ENCODE results near the gene SYNDIG1.

SYNDIG1 gene

GRCh38 chr20:24472426-24472825, 3.0 kb downstream of the SYNDIG1 start:
- no peak overlapping the region for H3K4me3 Mint-ChIP-seq
- no peaks in the 10 kb centered on the region for H3K9me3 Mint-ChIP-seq
- H3K27ac Mint-ChIP-seq, result no peak overlapping the region
- peaks cover 0 to 8% of the 10 kb centered on the region in 2 donors for H3K4me1 Mint-ChIP-seq
- ATAC-seq (replicated peaks) (no peak), DNase-seq (no peak)
- no peaks in the 10 kb centered on the region for H3K36me3 Mint-ChIP-seq
- H3K27me3 Mint-ChIP-seq, result peaks cover 52 to 55% of the 10 kb centered on the region in 2 donors

- H3K4me1 Mint-ChIP-seq, result peaks cover 0 to 8% of the 10 kb centered on the region in 2 donors
- peaks cover 40 to 43% of the 10 kb centered on the region in 2 donors for H3K27me3 Mint-ChIP-seq
- H3K27ac Mint-ChIP-seq, result no peak overlapping the region
- DNase-seq (no peak), ATAC-seq (replicated peaks) (no peak)
- no peaks in the 10 kb centered on the region for H3K9me3 Mint-ChIP-seq
- no peak overlapping the region for H3K4me3 Mint-ChIP-seq
- H3K36me3 Mint-ChIP-seq, result no peaks in the 10 kb centered on the region
Measured at GRCh38 chr20:24473435-24474223, 4.2 kb downstream of the SYNDIG1 start.

GRCh38 chr20:24477831-24478547, 8.6 kb downstream of the SYNDIG1 start:
- Mint-ChIP-seq H3K9me3 (no peaks in the 10 kb centered on the region), H3K27ac (no peak overlapping the region), H3K4me1 (no peaks in the 10 kb centered on the region), H3K4me3 (no peak overlapping the region), H3K36me3 (no peaks in the 10 kb centered on the region), H3K27me3 (peaks cover 24 to 32% of the 10 kb centered on the region in 2 donors)
- no peak for ATAC-seq (replicated peaks)
- DNase-seq, result no peak

GRCh38 chr20:24478584-24478983, 9.2 kb downstream of the SYNDIG1 start:
- H3K9me3 Mint-ChIP-seq, result no peaks in the 10 kb centered on the region
- no peaks in the 10 kb centered on the region for H3K4me1 Mint-ChIP-seq
- H3K27me3 Mint-ChIP-seq, result peaks cover 22 to 29% of the 10 kb centered on the region in 2 donors
- ATAC-seq (replicated peaks) (no peak), DNase-seq (no peak)
- no peak overlapping the region for H3K4me3 Mint-ChIP-seq
- H3K27ac Mint-ChIP-seq, result no peak overlapping the region
- H3K36me3 Mint-ChIP-seq, result no peaks in the 10 kb centered on the region

GRCh38 chr20:24479106-24479505, 9.7 kb downstream of the SYNDIG1 start:
- Mint-ChIP-seq H3K4me3 (no peak overlapping the region), H3K4me1 (no peaks in the 10 kb centered on the region), H3K9me3 (no peaks in the 10 kb centered on the region), H3K27me3 (peaks cover 18 to 28% of the 10 kb centered on the region in 2 donors), H3K27ac (no peak overlapping the region), H3K36me3 (no peaks in the 10 kb centered on the region)
- DNase-seq (no peak), ATAC-seq (replicated peaks) (no peak)

GRCh38 chr20:24479595-24479994, 10.2 kb downstream of the SYNDIG1 start:
- DNase-seq (no peak), ATAC-seq (replicated peaks) (no peak)
- peaks cover 15 to 25% of the 10 kb centered on the region in 2 donors for H3K27me3 Mint-ChIP-seq
- no peaks in the 10 kb centered on the region for H3K4me1 Mint-ChIP-seq
- H3K36me3 Mint-ChIP-seq, result no peaks in the 10 kb centered on the region
- H3K27ac Mint-ChIP-seq, result no peak overlapping the region
- no peak overlapping the region for H3K4me3 Mint-ChIP-seq
- no peaks in the 10 kb centered on the region for H3K9me3 Mint-ChIP-seq

- Mint-ChIP-seq H3K4me3 (no peak overlapping the region), H3K36me3 (no peaks in the 10 kb centered on the region)
Measured at GRCh38 chr20:24480509-24480908, 11.1 kb downstream of the SYNDIG1 start.

GRCh38 chr20:24481173-24481572, 11.7 kb downstream of the SYNDIG1 start:
- ATAC-seq (replicated peaks), result no peak
- Mint-ChIP-seq H3K27ac (no peak overlapping the region), H3K4me3 (no peak overlapping the region), H3K9me3 (no peaks in the 10 kb centered on the region), H3K27me3 (peaks cover 19 to 20% of the 10 kb centered on the region in 2 donors), H3K36me3 (no peaks in the 10 kb centered on the region), H3K4me1 (no peaks in the 10 kb centered on the region)
- no peak for DNase-seq

More at GRCh38 chr20:24480509-24480908, 11.1 kb downstream of the SYNDIG1 start:
- ATAC-seq (replicated peaks) (no peak), DNase-seq (no peak)
- Mint-ChIP-seq H3K9me3 (no peaks in the 10 kb centered on the region), H3K27me3 (peaks cover 15 to 19% of the 10 kb centered on the region in 2 donors), H3K4me1 (no peaks in the 10 kb centered on the region), H3K27ac (no peak overlapping the region)

GRCh38 chr20:24483435-24484080, 14.1 kb downstream of the SYNDIG1 start:
- Mint-ChIP-seq H3K4me3 (no peak overlapping the region), H3K27me3 (peaks cover 19 to 21% of the 10 kb centered on the region in 2 donors), H3K27ac (no peak overlapping the region), H3K4me1 (no peaks in the 10 kb centered on the region), H3K36me3 (no peaks in the 10 kb centered on the region), H3K9me3 (no peaks in the 10 kb centered on the region)
- ATAC-seq (replicated peaks), result no peak
- DNase-seq, result no peak

- no peaks in the 10 kb centered on the region for H3K9me3 Mint-ChIP-seq
- no peaks in the 10 kb centered on the region for H3K4me1 Mint-ChIP-seq
- DNase-seq (no peak), ATAC-seq (replicated peaks) (no peak)
- no peak overlapping the region for H3K27ac Mint-ChIP-seq
- H3K4me3 Mint-ChIP-seq, result no peak overlapping the region
- H3K27me3 Mint-ChIP-seq, result peaks cover 19 to 21% of the 10 kb centered on the region in 2 donors
- no peaks in the 10 kb centered on the region for H3K36me3 Mint-ChIP-seq
Measured at GRCh38 chr20:24484081-24484450, 14.6 kb downstream of the SYNDIG1 start.

- Mint-ChIP-seq H3K9me3 (no peaks in the 10 kb centered on the region), H3K4me1 (no peaks in the 10 kb centered on the region), H3K36me3 (no peaks in the 10 kb centered on the region), H3K27ac (no peak overlapping the region), H3K27me3 (peaks cover 5 to 15% of the 10 kb centered on the region in 2 donors), H3K4me3 (no peak overlapping the region)
- no peak for DNase-seq
- no peak for ATAC-seq (replicated peaks)
Measured at GRCh38 chr20:24485981-24486380, 16.6 kb downstream of the SYNDIG1 start.

- H3K4me3 Mint-ChIP-seq, result no peak overlapping the region
- no peak for ATAC-seq (replicated peaks)
- H3K36me3 Mint-ChIP-seq, result no peaks in the 10 kb centered on the region
- H3K27me3 Mint-ChIP-seq, result peaks cover 5 to 11% of the 10 kb centered on the region in 2 donors
- no peaks in the 10 kb centered on the region for H3K4me1 Mint-ChIP-seq
- no peak overlapping the region for H3K27ac Mint-ChIP-seq
- no peaks in the 10 kb centered on the region for H3K9me3 Mint-ChIP-seq
- no peak for DNase-seq
Measured at GRCh38 chr20:24487240-24487639, 17.8 kb downstream of the SYNDIG1 start.

- Mint-ChIP-seq H3K4me1 (no peaks in the 10 kb centered on the region), H3K4me3 (no peak overlapping the region), H3K36me3 (no peaks in the 10 kb centered on the region), H3K27ac (no peak overlapping the region), H3K27me3 (peaks cover 5 to 11% of the 10 kb centered on the region in 2 donors), H3K9me3 (no peaks in the 10 kb centered on the region)
- ATAC-seq (replicated peaks) (no peak), DNase-seq (no peak)
Measured at GRCh38 chr20:24487648-24488047, 18.2 kb downstream of the SYNDIG1 start.

- Mint-ChIP-seq H3K9me3 (no peaks in the 10 kb centered on the region), H3K4me3 (no peak overlapping the region), H3K4me1 (no peaks in the 10 kb centered on the region), H3K36me3 (no peaks in the 10 kb centered on the region), H3K27ac (no peak overlapping the region), H3K27me3 (peaks cover 5 to 10% of the 10 kb centered on the region in 2 donors)
- ATAC-seq (replicated peaks) (no peak), DNase-seq (no peak)
Measured at GRCh38 chr20:24488064-24488799, 18.8 kb downstream of the SYNDIG1 start.
